Fibroblast of lung (primary cell): ENCODE measurements around the gene ANAPC2. TPM values are rescaled to one million over a fixed set of nuclear protein-coding genes. Genes with fewer than 3 reads are reported as not detected.

ENCODE experiments used
- DNase-seq, 2 donors: peaks; one replicate each; pipeline versions ENCODE4 v3.0.0 to v3.0.0-alpha.2; 2010; ENCODE audit warnings: low read depth in 2 of 2
- H2AFZ ChIP-seq: 2 replicates; pipeline ENCODE4 v1.5.1; 2012; ENCODE audit warnings: low read length, control low read depth, inconsistent platforms
- H3K27ac ChIP-seq: 2 replicates; pipeline ENCODE4 v1.5.1; 2011; ENCODE audit warnings: low read length, control low read depth; ENCODE audit not compliant: insufficient read depth
- H3K27me3 ChIP-seq: 2 replicates; pipeline ENCODE4 v1.5.1; 2011; ENCODE audit warnings: mild to moderate bottlenecking, low read length; ENCODE audit not compliant: control insufficient read depth, insufficient read depth
- H3K36me3 ChIP-seq: 2 replicates; pipeline ENCODE4 v1.5.1; 2011; ENCODE audit warnings: low read length; ENCODE audit not compliant: control insufficient read depth, insufficient read depth
- H3K4me1 ChIP-seq: 2 replicates; pipeline ENCODE4 v1.5.1; 2011; ENCODE audit warnings: low read length; ENCODE audit not compliant: control insufficient read depth, insufficient read depth; ENCODE audit errors: extremely low read depth
- H3K4me2 ChIP-seq: 2 replicates; pipeline ENCODE4 v1.5.1; 2011; ENCODE audit warnings: low read length, control low read depth; ENCODE audit not compliant: insufficient read depth; ENCODE audit errors: extremely low read depth
- H3K4me3 ChIP-seq, 4 experiments: fragments of 200-600 bp in 1 of 4; sonication (generic) in 1 of 4; replicated peaks in 1 of 4; 2 replicates each; pipeline ENCODE4 v1.5.1; 2011 to 2016; ENCODE audit warnings: low read length in 4 of 4, low read depth in 3 of 4, mild to moderate bottlenecking in 3 of 4, control low read depth in 2 of 4, inconsistent platforms in 1 of 4, mixed read lengths in 1 of 4; ENCODE audit not compliant: insufficient read depth in 1 of 4; ENCODE audit errors: control extremely low read depth in 1 of 4
- H3K79me2 ChIP-seq: 2 replicates; pipeline ENCODE4 v1.5.1; 2012; ENCODE audit warnings: mild to moderate bottlenecking, low read length, inconsistent platforms; ENCODE audit not compliant: control insufficient read depth, insufficient read depth
- H3K9ac ChIP-seq: 2 replicates; pipeline ENCODE4 v1.5.1; 2011; ENCODE audit warnings: mild to moderate bottlenecking, low read length, control low read depth; ENCODE audit not compliant: insufficient read depth
- H3K9me3 ChIP-seq: 2 replicates; pipeline ENCODE4 v1.5.1; 2012; ENCODE audit warnings: low read depth, low read length; ENCODE audit not compliant: control insufficient read depth, insufficient read depth
- H4K20me1 ChIP-seq: 2 replicates; pipeline ENCODE4 v1.5.1; 2011; ENCODE audit warnings: low read length; ENCODE audit not compliant: control insufficient read depth, insufficient read depth; ENCODE audit errors: extremely low read depth
- CTCF ChIP-seq, 2 donors: IDR thresholded peaks in 1 of 2; conservative IDR thresholded peaks in 1 of 2; 1 replicate in 1 of 2; 2 replicates in 1 of 2; pipeline ENCODE4 v1.5.1; 2011 to 2012; ENCODE audit warnings: low read length in 2 of 2, control low read depth in 1 of 2, inconsistent platforms in 1 of 2, low read depth in 1 of 2, mild to moderate bottlenecking in 1 of 2
- EZH2 ChIP-seq: IDR thresholded peaks from 2 replicates; pipeline ENCODE4 v1.5.1; 2012; ENCODE audit warnings: low read length, control low read depth, mild to moderate bottlenecking; ENCODE audit errors: missing control alignments
- polyA plus RNA-seq, 2 donors: library from polyadenylated mRNA; depleted of rRNA in 1 of 2; stranded (reverse) in 1 of 2; unstranded in 1 of 2; fragments of >200 nt; gene quantifications; 2 replicates each; pipeline ENCODE4 v1.2.1, GENCODE V29; 2011 to 2012; ENCODE audit warnings: missing spikeins in 1 of 2
- total RNA-seq: library from RNA; depleted of rRNA; stranded (reverse); fragments of >200 nt; gene quantifications from 2 replicates; pipeline ENCODE4 v1.2.1, GENCODE V29; 2014

ANAPC2 gene
- total and polyA plus RNA-seq, 2 donors (not counting 1 experiment from before 2014, with no cell fraction given), result 9.1 to 18.0 TPM

- H3K9me3 ChIP-seq, result no peaks in the 10 kb centered on the region
- DNase-seq, result no peak
- no peak within 1 kb of the TSS for H3K4me3 ChIP-seq
- H3K27ac ChIP-seq, result no peak within 1 kb of the TSS
- no peaks in the 10 kb centered on the region for H3K79me2 ChIP-seq
- H4K20me1 ChIP-seq, result no peaks in the 10 kb centered on the region
- no peaks in the 10 kb centered on the region for H3K4me1 ChIP-seq
- no peaks in the 10 kb centered on the region for H3K36me3 ChIP-seq
- peak within 1 kb of the TSS; percentile 35 for H3K4me2 ChIP-seq
- H3K27me3 ChIP-seq, result peaks cover 32% of the 10 kb centered on the region
- no peak for TF ChIP-seq EZH2
- no peak for TF ChIP-seq CTCF (conservative IDR thresholded peaks at IDR 0.05 in 1 of 2, IDR thresholded peaks at IDR 0.05 in 1 of 2; ENCODE audit: low read depth in 1 of 2, low read length in 2 of 2)
- no peak within 1 kb of the TSS for H3K9ac ChIP-seq
- no peak within 1 kb of the TSS for H2AFZ ChIP-seq
These were observed 18.4 kb downstream of the ANAPC2 start, which contains the start of gene LRRC26 for GRCh38 chr9:137169896-137170358. Gene LRRC26 (minus strand): TSS chr9:137170051. CDS start chr9:137169943, 108 bp downstream.

- Histone ChIP-seq H3K27me3 (peaks cover 35% of the 10 kb centered on the region), H3K79me2 (no peaks in the 10 kb centered on the region), H3K27ac (no peak overlapping the region), H4K20me1 (no peaks in the 10 kb centered on the region), H3K4me1 (no peaks in the 10 kb centered on the region), H2AFZ (no peak overlapping the region), H3K9ac (no peak overlapping the region), H3K4me3 (no peak overlapping the region), H3K36me3 (no peaks in the 10 kb centered on the region), H3K9me3 (no peaks in the 10 kb centered on the region), H3K4me2 (peak overlapping the region; percentile 35)
- TF ChIP-seq EZH2 (peak; percentile 96), CTCF (conservative IDR thresholded peaks at IDR 0.05 in 1 of 2, IDR thresholded peaks at IDR 0.05 in 1 of 2; ENCODE audit: low read depth in 1 of 2, low read length in 2 of 2) (no peak)
- DNase-seq, result peak; percentile 18 to 38
These were observed 19.2 kb downstream of the ANAPC2 start for GRCh38 chr9:137168904-137169856.

GRCh38 chr9:137168573-137168903 is 19.8 kb downstream of the ANAPC2 start:
- no peak overlapping the region for H2AFZ ChIP-seq
- peaks cover 41% of the 10 kb centered on the region for H3K27me3 ChIP-seq
- H3K36me3 ChIP-seq, result no peaks in the 10 kb centered on the region
- no peak overlapping the region for H3K4me2 ChIP-seq
- H3K9ac ChIP-seq, result no peak overlapping the region
- no peaks in the 10 kb centered on the region for H4K20me1 ChIP-seq
- TF ChIP-seq EZH2 (peak; percentile 24), CTCF (conservative IDR thresholded peaks at IDR 0.05 in 1 of 2, IDR thresholded peaks at IDR 0.05 in 1 of 2; ENCODE audit: low read depth in 1 of 2, low read length in 2 of 2) (no peak)
- H3K9me3 ChIP-seq, result no peaks in the 10 kb centered on the region
- H3K4me1 ChIP-seq, result no peaks in the 10 kb centered on the region
- H3K4me3 ChIP-seq, result no peak overlapping the region
- H3K79me2 ChIP-seq, result no peaks in the 10 kb centered on the region
- no peak overlapping the region for H3K27ac ChIP-seq
- DNase-seq, result no peak
